A549 (cell line): ENCODE results near the gene SPDYE1. TPM values are rescaled to one million over a fixed set of nuclear protein-coding genes. Genes with fewer than 3 reads are reported as not detected.
"Not testable (repeated sequence)": the region's sequence is repeated elsewhere in the genome, so short reads cannot be mapped to it uniquely, and the experiment has no call there.

Experiments used
- ATAC-seq, 2 experiments: fragments of 200-7000 bp in 1 of 2; fragments of >200 bp in 1 of 2; cut with Nextera tagmentation in 1 of 2; cut with Tn5 transposase in 1 of 2; 3 replicates each; pipeline versions ENCODE4 v1.8.0 to v1.9.1; 2018 to 2020; ENCODE audit warnings: mild to moderate bottlenecking in 1 of 2, moderate library complexity in 1 of 2
- CTCF ChIA-PET: fragments of 300-600 bp; sonication (Branson Sonifier 250); formaldehyde crosslinking; extraction: SDS; loops from one replicate; lab custom pipeline; 2021; ENCODE audit warnings: antibody characterized with exemption, inconsistent platforms; lab: Yijun Ruan, JAX
- POLR2A ChIA-PET: fragments of 350-600 bp; formaldehyde crosslinking; extraction: SDS; loops from one replicate; lab custom pipeline; 2021; ENCODE audit warnings: antibody characterized with exemption, inconsistent platforms; lab: Yijun Ruan, JAX
- DNase-seq, 2 experiments: peaks; one replicate each; pipeline versions ENCODE4 v3.0.0 to v3.0.0-alpha.2; 2011 to 2016; ENCODE audit warnings: low read depth in 1 of 2, low spot score in 1 of 2
- FAIRE-seq: peaks from 2 replicates; lab custom pipeline; 2011; peaks lifted over from hg19 to GRCh38; lab: Jason Lieb, UNC
- H3K27ac ChIP-seq, 2 experiments: fragments of >200 bp; sonication (Bioruptor Twin); formaldehyde crosslinking; 3 replicates each; pipeline ENCODE4 v1.5.1; 2016 to 2017
- H3K4me1 ChIP-seq: fragments of >200 bp; sonication (Bioruptor Twin); formaldehyde crosslinking; 3 replicates; pipeline ENCODE4 v1.6.1; 2016
- H3K4me2 ChIP-seq: fragments of >200 bp; sonication (Bioruptor Twin); formaldehyde crosslinking; 3 replicates; pipeline ENCODE4 v1.6.1; 2016
- H3K4me3 ChIP-seq: fragments of >200 bp; sonication (Bioruptor Twin); formaldehyde crosslinking; 3 replicates; pipeline ENCODE4 v1.5.1; 2016
- H3K9me3 ChIP-seq: fragments of >200 bp; sonication (Bioruptor Twin); formaldehyde crosslinking; 3 replicates; pipeline ENCODE4 v1.6.1; 2016
- FOSL2 ChIP-seq, 2 experiments: fragments of 450-650 bp in 1 of 2; fragments of >200 bp in 1 of 2; sonication (Bioruptor Twin) in 1 of 2; formaldehyde crosslinking; IDR thresholded peaks; 2 replicates each; pipeline versions ENCODE4 v1.5.0 to v1.6.1; 2016 to 2020; ENCODE audit warnings: mild to moderate bottlenecking in 1 of 2, moderate library complexity in 1 of 2
- TP53 ChIP-seq: fragments of 250-450 bp; sonication (Bioruptor Pico); IDR thresholded peaks from 2 replicates; pipeline ENCODE4 v1.5.0; 2021; ENCODE audit warnings: mild to moderate bottlenecking, moderate library complexity
- ZC3H11A ChIP-seq: fragments of 450-650 bp; IDR thresholded peaks from 2 replicates; pipeline ENCODE4 v1.6.1; 2014; ENCODE audit warnings: antibody characterized with exemption, mild to moderate bottlenecking
- WGBS: methylation state at CpG from one replicate; pipeline ENCODE4 v1.1.6; 2017; ENCODE audit errors: missing lambda C conversion rate; 5-methylcytosine and 5-hydroxymethylcytosine counted together
- polyA plus RNA-seq, 4 experiments: library from polyadenylated mRNA; depleted of rRNA in 3 of 4; stranded (reverse); fragments of >200 nt; fragmentation: RNase III in 1 of 4; extraction: RNeasy Plus Mini Kit Qiagen cat#74134 plus additional on column Dnase treatment in 1 of 4; gene quantifications; 2 replicates in 3 of 4; 3 replicates in 1 of 4; pipeline ENCODE4 v1.2.3, GENCODE V29; 2011 to 2017
- TF ChIP-seq, protein P1 (sequence below): fragments of 450-650 bp; IDR thresholded peaks from 2 replicates; pipeline ENCODE4 v1.6.1; 2014; ENCODE audit warnings: antibody characterized with exemption

The SPDYE1 gene
- polyA plus RNA-seq, 2 of the 4 experiments (the other 2 are of a cell fraction), result not detected

DNA sequence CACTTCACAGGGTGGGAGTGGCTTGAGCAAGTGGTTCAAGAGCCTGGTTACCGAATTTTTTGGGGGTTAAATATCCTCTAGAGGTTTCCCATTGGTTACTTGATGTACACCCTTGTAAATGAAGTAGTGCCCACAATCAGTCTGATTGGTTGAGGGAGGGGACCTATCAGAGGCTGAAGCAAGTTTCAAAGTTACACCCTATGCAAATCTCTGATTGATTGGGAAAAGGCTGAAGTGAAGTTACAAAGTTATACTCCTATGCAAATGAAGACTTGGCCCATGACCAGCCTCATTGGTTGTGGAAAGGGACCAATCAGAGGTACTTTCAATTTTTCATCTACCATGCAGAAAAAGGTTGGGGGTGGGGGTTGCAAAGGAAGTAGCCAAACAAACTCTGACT is 36.8 kb upstream of the SPDYE1 start (continued):
- TF ChIP-seq TP53 (CRISPR knock-in tag), result no peak
- TF ChIP-seq, protein P1, sequence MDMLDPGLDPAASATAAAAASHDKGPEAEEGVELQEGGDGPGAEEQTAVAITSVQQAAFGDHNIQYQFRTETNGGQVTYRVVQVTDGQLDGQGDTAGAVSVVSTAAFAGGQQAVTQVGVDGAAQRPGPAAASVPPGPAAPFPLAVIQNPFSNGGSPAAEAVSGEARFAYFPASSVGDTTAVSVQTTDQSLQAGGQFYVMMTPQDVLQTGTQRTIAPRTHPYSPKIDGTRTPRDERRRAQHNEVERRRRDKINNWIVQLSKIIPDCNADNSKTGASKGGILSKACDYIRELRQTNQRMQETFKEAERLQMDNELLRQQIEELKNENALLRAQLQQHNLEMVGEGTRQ, result no peak

DNA sequence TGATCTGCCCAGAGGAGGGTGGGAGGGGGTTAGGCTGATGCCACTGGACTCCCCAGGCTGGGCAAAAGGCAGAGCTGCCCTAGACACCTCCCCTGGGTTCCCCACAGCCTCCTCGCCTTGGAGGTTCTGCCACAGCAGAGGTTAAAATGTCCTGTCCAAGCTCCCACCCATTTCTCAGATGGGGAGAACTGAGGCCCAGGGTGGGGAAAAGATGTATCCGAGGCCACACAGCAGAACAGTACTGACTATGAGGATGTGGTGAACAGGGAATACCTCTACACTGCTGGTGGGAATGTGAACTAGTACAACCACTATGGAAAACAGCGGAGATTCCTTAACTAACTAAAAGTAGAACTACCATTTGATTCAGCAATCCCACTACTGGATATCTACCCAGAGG is 31.3 kb upstream of the SPDYE1 start:
- WGBS, result 76% methylated on average over 3 of the region's 3 CpGs
- H3K4me3 ChIP-seq, POLR2A ChIA-PET, H3K27ac ChIP-seq, H3K4me1 ChIP-seq, H3K4me2 ChIP-seq, DNase-seq, CTCF ChIA-PET, ATAC-seq, FAIRE-seq, H3K9me3 ChIP-seq: not testable (repeated sequence)

DNA sequence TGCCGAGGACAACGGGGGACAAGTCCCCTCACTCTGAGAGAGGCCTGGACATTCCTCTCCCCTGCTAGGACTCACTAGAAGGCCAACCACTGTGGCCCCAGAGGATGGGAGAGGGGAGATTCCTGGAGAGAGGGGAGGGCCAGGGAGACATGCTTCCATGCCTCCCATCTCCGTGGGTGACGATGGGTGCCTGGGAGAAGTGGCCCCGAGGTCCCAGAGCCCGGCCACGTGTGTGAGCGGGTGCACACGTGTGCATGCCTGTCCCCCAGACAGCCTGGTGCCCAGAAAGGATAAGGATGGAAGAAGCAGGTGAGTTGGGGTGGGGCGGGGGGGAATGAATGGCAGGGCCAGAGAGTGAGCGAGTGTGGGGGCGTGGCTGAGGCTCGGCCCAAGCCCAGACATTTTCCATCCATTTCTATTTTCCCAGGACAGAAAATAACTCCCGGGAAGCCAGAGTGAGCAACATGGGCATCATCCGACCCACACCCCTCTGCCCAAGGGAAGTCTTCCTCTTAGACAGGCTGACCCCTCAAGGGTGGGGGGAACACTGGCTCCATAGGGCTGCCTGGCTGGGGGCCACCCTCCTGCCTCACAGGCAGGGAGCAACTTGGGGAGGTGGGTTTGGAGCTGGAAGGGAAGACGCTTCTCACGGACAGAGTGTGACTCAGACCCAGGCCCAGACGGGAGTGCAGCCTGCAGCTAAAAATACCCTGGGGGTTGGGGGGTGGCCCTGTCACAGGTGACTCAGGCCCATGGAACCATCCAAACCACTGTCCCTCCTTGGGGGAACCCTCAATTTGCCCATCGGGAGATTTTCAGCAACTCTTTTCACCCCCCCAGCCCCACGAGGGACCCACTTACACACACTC is 29.3 kb upstream of the SPDYE1 start:
- H3K27ac ChIP-seq; H3K4me3 ChIP-seq; DNase-seq; FAIRE-seq; POLR2A ChIA-PET; CTCF ChIA-PET; H3K9me3 ChIP-seq; H3K4me1 ChIP-seq; TF ChIP-seq FOSL2 (IDR thresholded peaks at IDR 0.05): not testable (repeated sequence)
- peak overlapping the region; percentile 36; the same call in 2 of the 3 replicates for H3K4me2 ChIP-seq
- TF ChIP-seq FOSL2 (CRISPR knock-in tag; IDR thresholded peaks at IDR 0.05), result peak; percentile 46
- 68% methylated on average over 16 of the region's 20 CpGs for WGBS
- ATAC-seq, result peak; percentile 89 to 90

DNA sequence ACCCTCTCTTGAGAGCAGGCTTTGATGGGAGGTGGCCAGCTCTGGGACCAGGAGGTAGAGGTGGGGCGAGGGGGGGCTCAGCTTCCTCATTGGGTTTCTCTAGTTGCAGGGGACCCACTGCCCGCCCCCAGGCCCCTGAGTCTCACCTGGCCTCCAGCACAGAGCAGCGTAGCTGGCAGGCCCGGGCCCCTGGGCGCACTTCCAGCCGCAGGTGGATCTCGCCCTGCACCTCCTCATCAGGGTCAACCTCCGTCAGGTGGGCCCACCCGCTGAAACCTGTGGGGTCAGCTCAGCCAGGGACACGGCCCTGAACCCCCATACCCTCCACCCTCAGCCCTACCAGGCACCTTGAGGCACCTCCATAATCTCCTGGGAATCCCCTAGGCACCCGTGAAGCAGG is 28.1 kb upstream of the SPDYE1 start:
- POLR2A ChIA-PET, DNase-seq, FAIRE-seq, H3K27ac ChIP-seq, H3K4me2 ChIP-seq, H3K4me1 ChIP-seq, ATAC-seq, CTCF ChIA-PET, H3K4me3 ChIP-seq, H3K9me3 ChIP-seq: not testable (repeated sequence)
- 95% methylated on average over 3 of the region's 11 CpGs for WGBS

DNA sequence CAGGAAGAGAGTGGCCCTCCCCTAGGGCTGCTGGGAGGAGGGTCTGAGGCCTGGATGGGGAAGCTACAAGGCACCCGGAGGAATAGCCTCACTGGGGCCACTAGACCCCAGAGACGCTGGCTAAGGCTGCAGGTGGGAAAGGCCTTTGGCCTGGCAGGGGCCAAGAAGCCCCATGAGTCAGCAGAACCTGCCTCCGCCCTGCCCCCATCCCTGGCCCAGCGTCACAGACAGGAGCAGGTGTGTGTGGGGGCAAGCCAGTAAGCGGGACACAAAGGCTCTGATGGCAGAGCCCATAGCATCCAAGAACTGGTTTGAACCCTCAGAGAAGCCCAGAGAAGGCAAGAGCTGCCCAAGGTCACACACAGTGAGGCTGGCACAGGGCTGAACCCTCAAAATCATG is 27.0 kb upstream of the SPDYE1 start:
- POLR2A ChIA-PET, result not testable (repeated sequence)
- 67% methylated on average over 3 of the region's 5 CpGs for WGBS

DNA sequence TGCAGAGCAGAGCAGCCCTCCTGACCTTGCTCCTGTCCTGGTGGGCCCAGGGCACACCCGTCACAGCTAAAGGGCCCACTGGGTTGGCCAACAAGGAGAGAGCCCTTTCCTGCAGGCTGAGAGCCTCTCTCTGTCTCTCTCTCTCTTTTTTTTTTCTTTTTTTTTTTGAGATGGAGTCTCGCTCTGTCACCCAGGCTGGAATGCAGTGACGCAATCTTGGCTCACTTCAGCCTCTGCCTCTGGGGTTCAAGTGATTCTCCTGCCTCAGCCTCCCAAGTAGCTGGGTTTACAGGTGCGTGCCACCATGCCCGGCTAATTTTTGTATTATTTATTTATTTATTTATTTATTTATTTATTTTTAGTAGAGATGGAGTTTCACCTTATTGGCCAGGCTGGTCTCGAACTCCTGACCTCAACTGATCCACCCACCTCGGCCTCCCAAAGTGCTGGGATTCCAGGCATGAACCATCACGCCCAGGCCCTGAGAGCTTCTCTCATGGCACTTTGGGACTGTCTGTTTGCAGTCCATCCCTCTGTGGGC is 23.6 kb upstream of the SPDYE1 start:
- DNase-seq, ATAC-seq, CTCF ChIA-PET, H3K9me3 ChIP-seq, FAIRE-seq, H3K4me1 ChIP-seq, H3K4me2 ChIP-seq, H3K27ac ChIP-seq, H3K4me3 ChIP-seq, POLR2A ChIA-PET: not testable (repeated sequence)
- WGBS, result 79% methylated on average over 7 of the region's 8 CpGs
- peak; percentile 23; the same call in 1 of the 2 replicates for TF ChIP-seq ZC3H11A

More for the DNA sequence above, 27.0 kb upstream of the SPDYE1 start:
- H3K27ac ChIP-seq, result peak overlapping the region in 1 of 2 experiments; percentile 64; a peak in 2 of 6 replicates
- ATAC-seq, H3K4me1 ChIP-seq, H3K4me2 ChIP-seq, CTCF ChIA-PET, FAIRE-seq, H3K4me3 ChIP-seq, H3K9me3 ChIP-seq, DNase-seq: not testable (repeated sequence)

DNA sequence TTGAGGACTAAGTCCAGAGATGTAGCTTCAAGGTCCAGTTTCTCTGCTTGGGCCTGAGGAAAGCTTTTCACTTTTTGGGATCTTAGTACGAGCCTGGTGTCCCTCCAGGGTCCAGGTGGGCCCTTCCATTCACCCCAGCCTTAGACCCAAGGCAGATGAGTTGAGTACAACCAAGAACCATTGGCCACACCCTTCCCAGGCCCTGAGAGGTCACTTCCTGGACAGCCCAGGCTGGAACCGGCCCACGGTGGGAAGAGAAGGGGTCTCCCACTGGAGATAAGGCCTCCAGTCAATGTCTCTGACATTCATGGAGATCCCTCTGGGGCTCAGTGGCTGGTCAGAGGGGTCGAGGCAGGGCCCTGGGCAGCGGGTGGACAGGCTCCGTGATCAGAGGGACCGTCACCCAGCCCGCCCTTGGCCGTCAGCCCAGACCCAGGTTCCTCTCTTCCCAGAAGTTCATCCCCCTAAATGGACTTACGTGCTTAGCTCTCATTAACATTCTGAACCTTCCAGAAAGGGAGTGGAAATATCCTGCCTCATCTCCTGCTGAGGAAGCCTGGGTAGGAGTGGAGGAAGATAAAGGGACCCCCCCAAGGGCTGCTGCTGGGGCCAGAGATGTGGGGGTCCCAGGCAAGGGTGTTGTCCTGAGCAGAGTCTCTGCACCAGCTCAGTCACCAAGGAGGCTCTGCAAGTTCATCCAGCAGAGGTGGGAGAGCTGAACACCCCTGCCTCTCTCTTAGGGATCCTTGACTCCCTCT is 22.8 kb upstream of the SPDYE1 start:
- H3K27ac ChIP-seq, result not testable (repeated sequence)

More for the DNA sequence above, 22.8 kb upstream of the SPDYE1 start:
- FAIRE-seq, DNase-seq, H3K4me1 ChIP-seq, H3K4me3 ChIP-seq, H3K4me2 ChIP-seq, H3K9me3 ChIP-seq, CTCF ChIA-PET, ATAC-seq: not testable (repeated sequence)
- 90% methylated on average over 8 of the region's 10 CpGs for WGBS
- POLR2A ChIA-PET, result interaction anchor here (0.6 kb wide), 1 partner anchor 516 kb away, joined by 3 read pairs; the partner anchor contains the start of gene NUDCD3
